ENCODE results near the gene CDHR3.

DNA sequence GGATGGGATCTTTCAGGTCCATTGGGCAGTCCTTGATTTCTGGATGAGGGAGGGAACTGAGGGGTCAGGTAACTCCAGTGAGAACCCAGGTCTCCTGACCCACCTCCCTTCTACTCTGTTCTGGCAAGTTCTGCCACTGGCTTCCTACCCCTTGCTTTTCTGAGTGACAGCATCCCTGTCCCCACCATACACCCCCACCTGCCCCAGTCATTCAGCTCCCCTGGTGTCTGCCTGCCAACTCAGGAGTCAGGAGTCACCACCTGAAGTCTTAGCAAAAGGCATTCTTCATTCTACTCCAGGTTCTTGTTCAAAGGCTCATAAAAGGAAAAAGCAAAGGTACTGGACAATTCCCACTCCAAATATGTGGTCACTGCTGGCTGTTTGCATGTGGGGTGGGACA, 26.6 kb downstream of the CDHR3 start:
- TF ChIP-seq GATA2 (IDR thresholded peaks at IDR 0.05; ENCODE audit: low read depth, low read length), result no peak
- TF ChIP-seq GATA3 (IDR thresholded peaks at IDR 0.05; ENCODE audit: low read depth, low read length), result no peak
